Type B pancreatic cell (in vitro differentiated cells): Measurements from ENCODE around the gene CHCHD1. TPM values are rescaled to one million over a fixed set of nuclear protein-coding genes. Genes with fewer than 3 reads are reported as not detected.

Experiments used
- DNase-seq: peaks from one replicate; pipeline ENCODE4 v3.0.0; 2021; ENCODE audit warnings: mixed read lengths; ENCODE audit not compliant: unreplicated experiment; ENCODE audit errors: extremely low spot score
- H3K27ac Mint-ChIP-seq: 2 replicates; pipeline ENCODE4 v1.8.0; 2021; ENCODE audit warnings: mild to moderate bottlenecking, mixed read lengths
- H3K27me3 Mint-ChIP-seq: 2 replicates; pipeline ENCODE4 v1.8.0; 2021; ENCODE audit warnings: mixed read lengths
- H3K36me3 Mint-ChIP-seq: 2 replicates; pipeline ENCODE4 v1.8.0; 2021; ENCODE audit warnings: mixed read lengths
- H3K4me1 Mint-ChIP-seq: one replicate; pipeline ENCODE4 v1.8.0; 2021; ENCODE audit warnings: mixed read lengths; ENCODE audit not compliant: unreplicated experiment
- H3K4me3 Mint-ChIP-seq: 2 replicates; pipeline ENCODE4 v1.8.0; 2021; ENCODE audit warnings: mild to moderate bottlenecking, mixed read lengths
- H3K9me3 Mint-ChIP-seq: 2 replicates; pipeline ENCODE4 v1.8.0; 2021; ENCODE audit warnings: mixed read lengths
- CTCF ChIP-seq: fragments of 200-600 bp; sonication (generic); conservative IDR thresholded peaks from 2 replicates; pipeline ENCODE4 v1.5.0; 2021; ENCODE audit warnings: antibody characterized with exemption, mild to moderate bottlenecking
- total RNA-seq: library from RNA; stranded (reverse); gene quantifications from 2 replicates; pipeline ENCODE4 v1.2.1, GENCODE V29; 2021; ENCODE audit warnings: low replicate concordance

CHCHD1 gene
- total RNA-seq, 1 donor from 2014 or later: 32.6 TPM

GRCh38 chr10:73817826-73818225, 36.0 kb downstream of the CHCHD1 start:
- peaks cover 9% of the 10 kb centered on the region for H3K36me3 Mint-ChIP-seq
- TF ChIP-seq CTCF: no peak
- DNase-seq: no peak
- no peaks in the 10 kb centered on the region for H3K27me3 Mint-ChIP-seq
- no peak overlapping the region for H3K4me3 Mint-ChIP-seq
- H3K4me1 Mint-ChIP-seq: peaks cover 21% of the 10 kb centered on the region
- H3K9me3 Mint-ChIP-seq: no peaks in the 10 kb centered on the region
- H3K27ac Mint-ChIP-seq: no peak overlapping the region

GRCh38 chr10:73818402-73818801, 36.6 kb downstream of the CHCHD1 start:
- peaks cover 15% of the 10 kb centered on the region for H3K4me1 Mint-ChIP-seq
- no peaks in the 10 kb centered on the region for H3K9me3 Mint-ChIP-seq
- TF ChIP-seq CTCF: no peak
- H3K27me3 Mint-ChIP-seq: no peaks in the 10 kb centered on the region
- no peak for DNase-seq
- peaks cover 9% of the 10 kb centered on the region for H3K36me3 Mint-ChIP-seq
- H3K4me3 Mint-ChIP-seq: no peak overlapping the region
- H3K27ac Mint-ChIP-seq: no peak overlapping the region

GRCh38 chr10:73819081-73819480, 37.2 kb downstream of the CHCHD1 start:
- TF ChIP-seq CTCF: no peak
- Mint-ChIP-seq H3K36me3 (peaks cover 9% of the 10 kb centered on the region), H3K27ac (no peak overlapping the region), H3K4me3 (no peak overlapping the region), H3K27me3 (no peaks in the 10 kb centered on the region), H3K4me1 (peaks cover 15% of the 10 kb centered on the region), H3K9me3 (no peaks in the 10 kb centered on the region)
- no peak for DNase-seq

- DNase-seq: no peak
- peaks cover 15% of the 10 kb centered on the region for H3K4me1 Mint-ChIP-seq
- no peak overlapping the region for H3K4me3 Mint-ChIP-seq
- no peak overlapping the region for H3K27ac Mint-ChIP-seq
- H3K36me3 Mint-ChIP-seq: peaks cover 9% of the 10 kb centered on the region
- H3K27me3 Mint-ChIP-seq: no peaks in the 10 kb centered on the region
- TF ChIP-seq CTCF: no peak
- no peaks in the 10 kb centered on the region for H3K9me3 Mint-ChIP-seq
Observed at GRCh38 chr10:73819513-73820093, 37.8 kb downstream of the CHCHD1 start.

- Mint-ChIP-seq H3K27me3 (no peaks in the 10 kb centered on the region), H3K4me1 (peaks cover 10% of the 10 kb centered on the region), H3K27ac (no peak overlapping the region), H3K36me3 (peaks cover 4% of the 10 kb centered on the region), H3K9me3 (no peaks in the 10 kb centered on the region), H3K4me3 (no peak overlapping the region)
- DNase-seq: no peak
- TF ChIP-seq CTCF: no peak
Observed at GRCh38 chr10:73823391-73823790, 41.5 kb downstream of the CHCHD1 start.
